Measurements from ENCODE around the gene MGME1. TPM values are rescaled to one million over a fixed set of nuclear protein-coding genes. Genes with fewer than 3 reads are reported as not detected.

MGME1 gene
- total RNA-seq: 10.4 and 12.3 TPM in 2 replicates

GRCh38 chr20:17968366-17969277 is at the start of gene MGME1, which contains the start of gene SNX5:
Gene MGME1, plus strand, starts transcription at chr20:17969018. Its CDS starts 842 bp downstream, at chr20:17969860.
Gene SNX5, minus strand, starts transcription at chr20:17968794. Its CDS starts 369 bp downstream, at chr20:17968425.

Other genes starting within 250 kb of the MGME1 start
- 101 and 133 TPM in 2 replicates for gene SNX5, start 224 bp upstream of the MGME1 start, total RNA-seq
- not detected in 2 replicates for gene OVOL2, start 88.9 kb downstream of the MGME1 start, total RNA-seq
- gene KAT14, start 168.8 kb downstream of the MGME1 start, total RNA-seq: 11.0 and 13.2 TPM in 2 replicates
- 13.6 and 18.4 TPM in 2 replicates for gene PET117, start 168.8 kb downstream of the MGME1 start, total RNA-seq

All from epithelial cell of umbilical artery (primary cell).